ENCODE data around the gene LTV1. TPM values are rescaled to one million over a fixed set of nuclear protein-coding genes. Genes with fewer than 3 reads are reported as not detected.

The LTV1 gene
- total and polyA plus RNA-seq, 9 of the 15 experiments (the other 6 are each of a cell fraction or from before 2014, with no cell fraction given) = 57.9 to 162 (median 119) TPM

DNA sequence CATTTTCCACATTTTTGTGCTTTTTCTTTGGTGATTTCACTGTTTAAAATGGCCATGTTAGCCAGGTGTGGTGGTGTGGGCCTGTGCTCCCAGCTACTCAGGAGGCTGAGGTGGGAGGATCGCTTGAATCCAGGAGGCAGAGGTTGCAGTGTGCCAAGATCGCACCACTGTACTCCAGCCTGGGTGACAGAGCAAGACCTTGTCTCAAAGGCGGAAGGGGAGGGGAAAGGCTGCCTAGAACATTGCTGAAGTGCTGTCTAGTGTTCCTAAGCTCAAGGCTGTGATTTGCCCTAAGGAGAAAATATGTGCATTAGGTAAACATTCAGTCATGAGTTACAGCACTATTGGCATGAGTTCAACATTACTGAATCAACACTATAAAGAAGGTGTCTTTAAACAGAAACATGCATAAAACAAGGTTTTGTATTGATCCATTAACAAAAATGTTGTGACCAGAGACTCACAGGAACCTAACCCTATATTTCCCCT, 35.2 kb downstream of the LTV1 start:
- intact Hi-C loops (cut with micrococcal nuclease) = no loop called here
- Histone ChIP-seq H2AFZ (ENCODE audit: low read depth, low read length) (no peak overlapping the region), H3K9ac (ENCODE audit: insufficient read depth in 1 of 2, low read depth in 2 of 2, low read length in 2 of 2) (no peak overlapping the region), H3K27me3 (ENCODE audit: control insufficient read depth in 2 of 2, insufficient read depth in 2 of 2, low read length in 2 of 2) (no peaks in the 10 kb centered on the region), H3K9me3 (replicated peaks; ENCODE audit: control insufficient read depth, insufficient read depth, low read depth, low read length) (peaks cover 4% of the 10 kb centered on the region; the same call in 1 of the 2 replicates), H3K4me3 (no peak overlapping the region), H3K4me1 (replicated peaks in 1 of 2; ENCODE audit: control insufficient read depth in 2 of 2, insufficient read depth in 2 of 2, low read length in 2 of 2) (no peaks in the 10 kb centered on the region), H3K36me3 (ENCODE audit: control insufficient read depth, insufficient read depth, low read length) (no peaks in the 10 kb centered on the region), H3K79me2 (ENCODE audit: control insufficient read depth, insufficient read depth, low read length) (no peaks in the 10 kb centered on the region), H4K20me1 (replicated peaks; ENCODE audit: control insufficient read depth, insufficient read depth, low read length) (no peaks in the 10 kb centered on the region), H3K27ac (ENCODE audit: extremely low read depth, low read depth, low read length) (no peak overlapping the region), H3K4me2 (ENCODE audit: insufficient read depth, low read length) (no peak overlapping the region), H3K9me1 (ENCODE audit: control insufficient read depth, insufficient read depth, low read length) (no peaks in the 10 kb centered on the region)
- in situ Hi-C loops (cut with MboI) = no loop called here
- ATAC-seq (no peak), FAIRE-seq (no peak), DNase-seq (ENCODE audit: extremely low read depth in 1 of 4, low spot score in 3 of 4) (no peak)
- no TSS peak for BruUV-seq (replicated peaks)
- 18% methylated on average over 3 of the region's 3 CpGs for WGBS (ENCODE audit: insufficient coverage, low coverage, missing lambda C conversion rate)
- ChIA-PET CTCF (ENCODE audit: low intra/inter-chr PET ratio) (no interaction called here), POLR2A (interaction anchor here (0.6 to 1.0 kb wide), 2 partner anchors 8 to 17 kb away, joined by 3 read pairs; no protein-coding TSS in a partner anchor)
- TF ChIP-seq KLF16 (IDR thresholded peaks at IDR 0.05) = no peak
- no peak for TF ChIP-seq ZC3H8 (IDR thresholded peaks at IDR 0.05)
- TF ChIP-seq FOXK1 (CRISPR knock-in tag; IDR thresholded peaks at IDR 0.05; ENCODE audit: borderline replicate concordance) = no peak
- TF ChIP-seq HMGN3 (IDR thresholded peaks at IDR 0.05; ENCODE audit: borderline replicate concordance, extremely low read depth, insufficient read length, low read depth, low read length) = no peak
- no peak for TF ChIP-seq ZC3H4 (CRISPR knock-in tag; IDR thresholded peaks at IDR 0.05; ENCODE audit: borderline replicate concordance)
- no peak for TF ChIP-seq ATF4 (CRISPR knock-in tag; IDR thresholded peaks at IDR 0.05)
- no peak for TF ChIP-seq ZNF24 (IDR thresholded peaks at IDR 0.05)
- no peak for TF ChIP-seq ZNF766 (CRISPR knock-in tag; conservative IDR thresholded peaks at IDR 0.05)
- TF ChIP-seq ETS1 (conservative IDR thresholded peaks at IDR 0.05; ENCODE audit: control insufficient read depth, low read depth, low read length) = no peak
- TF ChIP-seq, protein P1, sequence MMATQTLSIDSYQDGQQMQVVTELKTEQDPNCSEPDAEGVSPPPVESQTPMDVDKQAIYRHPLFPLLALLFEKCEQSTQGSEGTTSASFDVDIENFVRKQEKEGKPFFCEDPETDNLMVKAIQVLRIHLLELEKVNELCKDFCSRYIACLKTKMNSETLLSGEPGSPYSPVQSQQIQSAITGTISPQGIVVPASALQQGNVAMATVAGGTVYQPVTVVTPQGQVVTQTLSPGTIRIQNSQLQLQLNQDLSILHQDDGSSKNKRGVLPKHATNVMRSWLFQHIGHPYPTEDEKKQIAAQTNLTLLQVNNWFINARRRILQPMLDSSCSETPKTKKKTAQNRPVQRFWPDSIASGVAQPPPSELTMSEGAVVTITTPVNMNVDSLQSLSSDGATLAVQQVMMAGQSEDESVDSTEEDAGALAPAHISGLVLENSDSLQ (IDR thresholded peaks at IDR 0.05) = no peak
- TF ChIP-seq MLX (CRISPR knock-in tag; conservative IDR thresholded peaks at IDR 0.05) = no peak
- no peak for TF ChIP-seq CUX1 (CRISPR knock-in tag; IDR thresholded peaks at IDR 0.05)
- no peak for TF ChIP-seq DDX20 (tag; IDR thresholded peaks at IDR 0.05; ENCODE audit: low read depth)
